H1 (cell line): Measurements from ENCODE around the gene NINJ2. TPM values are rescaled to one million over a fixed set of nuclear protein-coding genes. Genes with fewer than 3 reads are reported as not detected.
"Not testable (repeated sequence)": the region's sequence is repeated elsewhere in the genome, so short reads cannot be mapped to it uniquely, and the experiment has no call there.

Experiments
- CTCF ChIA-PET: fragments of 300-600 bp; sonication (Branson Sonifier 250); formaldehyde crosslinking; loops from one replicate; lab custom pipeline; 2021; ENCODE audit not compliant: partially characterized antibody; lab: Charles Lee
- POLR2A ChIA-PET: fragments of 300-600 bp; sonication (Branson Sonifier 250); formaldehyde crosslinking; loops from one replicate; lab custom pipeline; 2021; ENCODE audit warnings: inconsistent platforms; ENCODE audit not compliant: partially characterized antibody; lab: Charles Lee
- DNase-seq, 2 experiments: peaks; one replicate each; pipeline versions ENCODE4 v3.0.0 to v3.0.0-alpha.2; 2010 to 2022; ENCODE audit warnings: low spot score in 2 of 2, low read depth in 1 of 2, mixed read lengths in 1 of 2
- FAIRE-seq: peaks from 2 replicates; lab custom pipeline; 2011; peaks lifted over from hg19 to GRCh38; lab: Jason Lieb, UNC
- H2AFZ ChIP-seq: 2 replicates; pipeline ENCODE4 v1.8.1; 2012; ENCODE audit warnings: low read length, inconsistent platforms
- H2AK5ac ChIP-seq: 2 replicates; pipeline ENCODE4 v1.6.1; 2013; ENCODE audit warnings: low read depth, low read length
- H2BK120ac ChIP-seq: replicated peaks from 2 replicates; pipeline ENCODE3; 2013; ENCODE audit warnings: low read depth, low read length, inconsistent platforms
- H2BK12ac ChIP-seq: 2 replicates; pipeline ENCODE4 v1.6.1; 2013; ENCODE audit warnings: low read depth, low read length
- H2BK15ac ChIP-seq: 2 replicates; pipeline ENCODE4 v1.6.1; 2013; ENCODE audit warnings: low read length
- H2BK20ac ChIP-seq: 2 replicates; pipeline ENCODE4 v1.6.1; 2013; ENCODE audit warnings: low read length
- H2BK5ac ChIP-seq: 2 replicates; pipeline ENCODE4 v1.6.1; 2013; ENCODE audit warnings: low read depth, low read length
- H3K14ac ChIP-seq: 2 replicates; pipeline ENCODE4 v1.6.1; 2013; ENCODE audit warnings: inconsistent platforms; ENCODE audit not compliant: insufficient read length
- H3K18ac ChIP-seq: 2 replicates; pipeline ENCODE4 v1.6.1; 2013; ENCODE audit warnings: low read length; ENCODE audit errors: extremely low read depth
- H3K23ac ChIP-seq: 2 replicates; pipeline ENCODE4 v1.6.1; 2013; ENCODE audit warnings: inconsistent platforms; ENCODE audit not compliant: insufficient read length
- H3K23me2 ChIP-seq: 2 replicates; pipeline ENCODE4 v1.6.1; 2013; ENCODE audit warnings: low read depth, low read length
- H3K27ac ChIP-seq: 2 replicates; pipeline ENCODE4 v1.6.1; 2011; ENCODE audit warnings: low read depth, low read length, inconsistent platforms
- H3K27me3 ChIP-seq, 4 experiments: replicated peaks in 1 of 4; 1 replicate in 1 of 4; 2 replicates in 3 of 4; pipeline versions ENCODE4 v1.6.1 to v1.8.1; 2011 to 2013; ENCODE audit warnings: low read length in 3 of 4, mild to moderate bottlenecking in 3 of 4, inconsistent platforms in 2 of 4, mixed read lengths in 2 of 4, moderate library complexity in 1 of 4; ENCODE audit not compliant: control insufficient read depth in 3 of 4, insufficient read depth in 3 of 4; ENCODE audit errors: extremely low read depth in 1 of 4
- H3K36me3 ChIP-seq, 4 experiments: 2 replicates each; pipeline versions ENCODE4 v1.6.1 to v1.8.1; 2011 to 2013; ENCODE audit warnings: mild to moderate bottlenecking in 4 of 4, low read length in 3 of 4, moderate library complexity in 2 of 4, control low read depth in 1 of 4, inconsistent platforms in 1 of 4; ENCODE audit not compliant: insufficient read depth in 4 of 4, control insufficient read depth in 2 of 4
- H3K4ac ChIP-seq: replicated peaks from 2 replicates; pipeline ENCODE3; 2013; ENCODE audit warnings: low read length, low read depth, mixed read lengths, inconsistent platforms; ENCODE audit not compliant: insufficient read length
- H3K4me1 ChIP-seq, 4 experiments: replicated peaks in 1 of 4; 1 replicate in 1 of 4; 2 replicates in 3 of 4; pipeline versions ENCODE4 v1.6.1 to v1.8.1; 2011 to 2013; ENCODE audit warnings: low read length in 3 of 4, inconsistent platforms in 2 of 4, mixed read lengths in 1 of 4; ENCODE audit not compliant: insufficient read depth in 4 of 4, control insufficient read depth in 3 of 4
- H3K4me2 ChIP-seq, 2 experiments: 2 replicates each; pipeline versions ENCODE4 v1.6.1 to v1.8.1; 2011 to 2013; ENCODE audit warnings: low read depth in 2 of 2, low read length in 2 of 2, control low read depth in 1 of 2, inconsistent platforms in 1 of 2, mild to moderate bottlenecking in 1 of 2; ENCODE audit not compliant: insufficient read depth in 1 of 2
- H3K4me3 ChIP-seq, 4 experiments: fragments of 200-600, 300-600 bp in 1 of 4; sonication (generic), shearing (Covaris generic), sonication (Bioruptor Twin) in 1 of 4; 2 replicates each; pipeline versions ENCODE4 v1.5.1 to v1.8.1; 2011 to 2016; ENCODE audit warnings: low read length in 4 of 4, low read depth in 3 of 4, control low read depth in 2 of 4, inconsistent platforms in 2 of 4, mild to moderate bottlenecking in 2 of 4, mixed read lengths in 1 of 4, moderate library complexity in 1 of 4; ENCODE audit not compliant: insufficient read depth in 2 of 4; ENCODE audit errors: extremely low read depth in 1 of 4
- H3K56ac ChIP-seq: replicated peaks from 2 replicates; pipeline ENCODE3; 2013; ENCODE audit warnings: low read depth, mild to moderate bottlenecking, mixed read lengths, low read length, inconsistent platforms; ENCODE audit not compliant: insufficient read length
- H3K79me1 ChIP-seq: 2 replicates; pipeline ENCODE4 v1.6.1; 2013; ENCODE audit warnings: low read depth, low read length, control low read depth
- H3K79me2 ChIP-seq, 2 experiments: 2 replicates each; pipeline versions ENCODE4 v1.6.1 to v1.8.1; 2012 to 2013; ENCODE audit warnings: low read length in 2 of 2, mild to moderate bottlenecking in 2 of 2, inconsistent platforms in 1 of 2; ENCODE audit not compliant: insufficient read depth in 2 of 2, control insufficient read depth in 1 of 2
- H3K9ac ChIP-seq, 4 experiments: replicated peaks in 1 of 4; 1 replicate in 1 of 4; 2 replicates in 3 of 4; pipeline versions ENCODE4 v1.6.1 to v1.8.1; 2011 to 2013; ENCODE audit warnings: low read depth in 3 of 4, low read length in 3 of 4, control low read depth in 2 of 4, mild to moderate bottlenecking in 2 of 4, moderate library complexity in 2 of 4, inconsistent platforms in 1 of 4; ENCODE audit errors: extremely low read depth in 1 of 4
- H3K9me3 ChIP-seq, 2 experiments: 2 replicates each; pipeline versions ENCODE4 v1.6.1 to v1.8.1; 2012 to 2013; ENCODE audit warnings: mild to moderate bottlenecking in 2 of 2, moderate library complexity in 2 of 2, control low read depth in 1 of 2, inconsistent platforms in 1 of 2, low read depth in 1 of 2, low read length in 1 of 2, mixed read lengths in 1 of 2; ENCODE audit not compliant: insufficient read depth in 2 of 2
- H4K20me1 ChIP-seq, 2 experiments: replicated peaks in 1 of 2; 2 replicates each; pipeline versions ENCODE3 to v1.8.1; 2011 to 2013; ENCODE audit warnings: inconsistent platforms in 2 of 2, low read length in 2 of 2, mild to moderate bottlenecking in 1 of 2; ENCODE audit not compliant: insufficient read depth in 2 of 2, control insufficient read depth in 1 of 2
- H4K5ac ChIP-seq: 2 replicates; pipeline ENCODE4 v1.6.1; 2013; ENCODE audit warnings: low read length, low read depth, mixed read lengths, inconsistent platforms; ENCODE audit not compliant: insufficient read length
- H4K8ac ChIP-seq: 2 replicates; pipeline ENCODE4 v1.8.0; 2013; ENCODE audit warnings: mild to moderate bottlenecking, moderate library complexity, low read length, inconsistent platforms; ENCODE audit not compliant: insufficient read depth; ENCODE audit errors: extremely low read depth
- H4K91ac ChIP-seq: replicated peaks from 2 replicates; pipeline ENCODE3; 2013; ENCODE audit warnings: low read length, mixed read lengths, inconsistent platforms; ENCODE audit not compliant: insufficient read length
- BACH1 ChIP-seq: IDR thresholded peaks from 2 replicates; pipeline ENCODE4 v1.6.1; 2012; ENCODE audit warnings: low read length, improper control_type of control experiment
- CTCF ChIP-seq, 3 experiments: IDR thresholded peaks; 1 replicate in 2 of 3; 2 replicates in 1 of 3; pipeline versions ENCODE4 v1.5.1 to v1.6.1; 2011; ENCODE audit warnings: low read length in 3 of 3, mild to moderate bottlenecking in 3 of 3, inconsistent platforms in 2 of 3, low read depth in 1 of 3, moderate library complexity in 1 of 3; ENCODE audit not compliant: insufficient read depth in 1 of 3; ENCODE audit errors: control extremely low read depth in 1 of 3
- KDM4A ChIP-seq: IDR thresholded peaks from one replicate; pipeline ENCODE4 v1.7.1; 2012; ENCODE audit warnings: low read depth, mild to moderate bottlenecking, moderate library complexity, low read length, inconsistent platforms; ENCODE audit not compliant: severe bottlenecking
- POU5F1 ChIP-seq: IDR thresholded peaks from 2 replicates; pipeline ENCODE4 v1.6.1; 2011; ENCODE audit warnings: low read depth, mild to moderate bottlenecking, low read length, moderate library complexity
- RXRA ChIP-seq: IDR thresholded peaks from 2 replicates; pipeline ENCODE4 v1.6.1; 2011; ENCODE audit warnings: low read depth, mild to moderate bottlenecking, low read length, moderate library complexity; ENCODE audit not compliant: insufficient read depth
- SAP30 ChIP-seq: fragments of 300-600 bp; sonication (generic); IDR thresholded peaks from 2 replicates; pipeline ENCODE4 v1.7.1; 2012; ENCODE audit warnings: low read length, moderate library complexity, mild to moderate bottlenecking, inconsistent platforms; ENCODE audit not compliant: insufficient read depth, insufficient replicate concordance
- SUZ12 ChIP-seq: fragments of 200-600 bp; sonication (generic); IDR thresholded peaks from 2 replicates; pipeline ENCODE4 v1.6.1; 2012; ENCODE audit warnings: mild to moderate bottlenecking, inconsistent platforms, low read length, moderate library complexity, mixed read lengths
- WGBS, 2 experiments: shearing (Covaris generic) in 1 of 2; methylation state at CpG; one replicate each; pipeline versions ENCODE4 v1.1.6 to v1.1.7; 2013 to 2015; ENCODE audit warnings: low lambda C conversion rate in 2 of 2, mixed read lengths in 2 of 2, inconsistent platforms in 1 of 2, low coverage in 1 of 2, missing lambda C conversion rate in 1 of 2; ENCODE audit not compliant: insufficient replicate concordance in 2 of 2, insufficient coverage in 1 of 2, insufficient read length in 1 of 2; ENCODE audit errors: extremely low coverage in 1 of 2, missing lambda C conversion rate in 1 of 2; 5-methylcytosine and 5-hydroxymethylcytosine counted together
- polyA plus RNA-seq, 7 experiments: library from polyadenylated mRNA; depleted of rRNA in 3 of 7; stranded (reverse) in 5 of 7; unstranded in 2 of 7; fragments of >200 nt in 5 of 7; fragments of 200-250 nt in 2 of 7; gene quantifications; 1 replicate in 5 of 7; 2 replicates in 1 of 7; 4 replicates in 1 of 7; pipeline versions ENCODE4 v1.2.1 to v1.2.3, GENCODE V29; 2011 to 2013; ENCODE audit warnings: missing spikeins in 2 of 7, mixed read lengths in 2 of 7
- total RNA-seq: library from RNA; stranded (reverse); fragmentation: NEBNext Ultra II Directional; extraction: Animal tissue kit (Norgen Biotek cat#: 25700); gene quantifications from 2 replicates; pipeline ENCODE4 v1.2.1, GENCODE V29; 2021

Gene NINJ2
- total and polyA plus RNA-seq, 2 of the 8 experiments (the other 6 are each of a cell fraction or from before 2014, with no cell fraction given), result 1.4 TPM; not detected in 1

- TF ChIP-seq POU5F1, result no peak
- TF ChIP-seq SUZ12, result no peak
- no peak for TF ChIP-seq SAP30
- no peak for TF ChIP-seq CTCF (IDR thresholded peaks at IDR 0.05; ENCODE audit: control extremely low read depth in 1 of 3, insufficient read depth in 1 of 3, low read depth in 1 of 3, low read length in 3 of 3)
- TF ChIP-seq RXRA, result no peak
- no peak for TF ChIP-seq BACH1
- TF ChIP-seq KDM4A, result no peak
Observed at GRCh38 chr12:578748-579419, 84.4 kb downstream of the NINJ2 start (continued).

DNA sequence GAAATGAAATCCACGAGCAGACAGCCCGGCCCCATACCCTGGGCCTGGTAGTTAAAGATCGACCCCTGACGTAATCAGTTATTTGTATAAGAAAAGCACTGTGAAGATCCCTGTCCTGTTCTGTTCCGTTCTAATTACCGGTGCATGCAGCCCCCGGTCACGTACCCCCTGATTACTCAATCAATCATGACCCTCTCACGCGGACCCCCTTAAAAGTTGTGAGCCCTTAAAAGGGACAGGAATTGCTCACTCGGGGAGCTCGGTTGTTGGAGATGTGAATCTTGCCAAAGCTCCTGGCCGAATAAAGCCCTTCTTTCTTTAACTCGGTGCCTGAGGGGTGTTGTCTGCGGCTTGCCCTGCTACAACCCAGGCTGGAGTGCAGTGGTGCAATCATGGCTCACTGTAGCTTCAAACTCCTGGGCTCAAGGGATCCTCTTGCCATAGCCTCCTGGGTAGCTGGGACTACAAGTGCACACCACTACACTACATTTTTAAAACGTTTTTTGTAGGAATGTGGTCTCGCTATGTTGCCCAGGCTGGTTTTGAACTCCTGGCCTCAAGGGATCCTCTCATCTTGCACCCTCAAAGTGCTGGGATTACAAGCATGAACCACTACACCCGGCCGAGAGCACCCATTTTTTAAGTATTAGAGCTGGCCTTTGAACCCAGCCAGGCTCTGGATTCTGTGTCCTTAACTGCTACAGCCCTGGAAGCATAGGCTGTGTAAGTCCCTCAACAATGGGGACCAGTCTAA is 85.1 kb downstream of the NINJ2 start:
- not testable (repeated sequence) for H4K20me1 ChIP-seq, H3K4ac ChIP-seq, H4K91ac ChIP-seq, H3K79me2 ChIP-seq, H2BK15ac ChIP-seq, H3K79me1 ChIP-seq, H3K4me3 ChIP-seq, H4K5ac ChIP-seq, H3K23me2 ChIP-seq, H3K9me3 ChIP-seq, H2BK5ac ChIP-seq, H3K4me2 ChIP-seq, H2BK12ac ChIP-seq, H2BK120ac ChIP-seq, H3K23ac ChIP-seq, H3K27me3 ChIP-seq, H3K14ac ChIP-seq, H3K56ac ChIP-seq, DNase-seq, H3K36me3 ChIP-seq, H3K9ac ChIP-seq, H2AK5ac ChIP-seq, H3K4me1 ChIP-seq, FAIRE-seq, H3K27ac ChIP-seq, H4K8ac ChIP-seq, H2AFZ ChIP-seq
- H2BK20ac ChIP-seq, result 0 out of 2 replicates have a peak overlapping the region, but pooled peaks have one; percentile 61
- ChIA-PET CTCF (interaction anchor here (0.5 to 6.4 kb wide), 11 partner anchors 8 to 237 kb away, joined by 3 to 35 read pairs (median 4); partner anchors contain the start of gene WNK1), POLR2A (interaction anchor here (1.1 to 1.2 kb wide), 2 partner anchors 46 to 173 kb away, joined by 3 read pairs; no protein-coding TSS in a partner anchor)
- WGBS, 2 experiments, result 83% methylated on average over 19 of the region's 19 CpGs; no CpG with 5 or more reads in 1 of the 2 experiments
- H3K18ac ChIP-seq, result peak overlapping the region; percentile 60; the same call in 1 of the 2 replicates
